Activated CD4-positive, alpha-beta T cell treated with anti-CD3 and anti-CD28 coated beads for 48 hours (primary cell): ENCODE results near the gene TMEM178B.

ENCODE experiments used
- DNase-seq: peaks from one replicate; pipeline ENCODE4 v3.0.0-alpha.2; 2020

The TMEM178B gene

DNA sequence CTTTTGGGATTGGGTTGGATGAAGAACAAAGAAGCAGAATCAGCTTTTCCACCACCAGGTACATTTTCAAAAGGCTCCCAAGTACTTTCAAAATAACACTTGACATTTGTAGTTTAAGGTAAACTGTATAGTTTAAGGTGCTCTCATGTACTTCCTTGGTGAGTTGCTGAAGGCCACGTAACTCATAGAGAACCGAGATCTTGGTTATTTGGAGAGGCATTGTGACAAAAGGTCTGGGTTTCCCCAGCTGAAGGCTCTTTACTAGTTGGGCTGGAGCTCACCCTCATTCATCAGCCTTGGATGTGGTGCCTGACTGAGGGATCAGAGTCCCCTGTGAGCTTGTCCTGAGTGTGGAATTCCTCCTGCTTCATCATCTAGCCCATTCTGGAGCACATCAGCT is 191.8 kb downstream of the TMEM178B start:
- no peak for DNase-seq

DNA sequence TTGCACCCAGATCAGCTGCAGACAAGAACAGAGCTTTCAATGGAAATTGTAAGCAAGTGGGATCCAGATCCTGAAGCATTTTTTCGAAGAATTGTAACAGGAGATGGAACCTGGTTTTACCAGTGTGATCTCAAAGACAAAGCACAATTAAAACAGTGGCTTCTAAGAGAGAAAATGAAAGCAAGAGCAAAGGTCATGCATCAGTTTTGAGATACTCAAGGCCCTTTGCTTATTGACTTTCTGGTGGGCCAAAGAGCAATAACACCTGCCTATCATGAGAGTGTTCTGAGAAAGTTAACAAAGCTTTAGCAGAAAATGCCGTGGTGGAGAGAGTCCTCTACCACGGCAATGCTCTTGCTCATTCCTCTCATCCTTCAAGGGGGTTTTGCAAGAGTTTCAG is 194.8 kb downstream of the TMEM178B start:
- DNase-seq: no peak

DNA sequence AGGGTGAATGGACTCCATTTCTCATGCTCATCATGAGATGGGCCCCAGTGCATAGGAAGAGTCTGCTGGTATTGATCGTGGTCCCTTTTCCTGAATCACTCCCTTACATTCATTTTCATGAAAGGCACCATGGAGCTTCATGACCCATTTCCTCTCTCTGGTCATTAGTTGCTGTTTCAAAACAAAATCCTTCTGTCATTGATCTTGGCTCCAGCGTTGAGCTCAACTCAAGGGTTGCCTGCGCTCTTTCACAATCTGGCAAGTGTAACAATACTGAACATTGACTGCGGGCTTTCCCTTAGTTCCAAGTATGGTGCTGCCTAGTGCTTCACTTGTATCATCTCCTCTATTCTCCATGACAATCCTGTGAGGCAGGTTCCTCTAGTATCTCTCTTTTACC is 197.6 kb downstream of the TMEM178B start:
- DNase-seq: no peak

DNA sequence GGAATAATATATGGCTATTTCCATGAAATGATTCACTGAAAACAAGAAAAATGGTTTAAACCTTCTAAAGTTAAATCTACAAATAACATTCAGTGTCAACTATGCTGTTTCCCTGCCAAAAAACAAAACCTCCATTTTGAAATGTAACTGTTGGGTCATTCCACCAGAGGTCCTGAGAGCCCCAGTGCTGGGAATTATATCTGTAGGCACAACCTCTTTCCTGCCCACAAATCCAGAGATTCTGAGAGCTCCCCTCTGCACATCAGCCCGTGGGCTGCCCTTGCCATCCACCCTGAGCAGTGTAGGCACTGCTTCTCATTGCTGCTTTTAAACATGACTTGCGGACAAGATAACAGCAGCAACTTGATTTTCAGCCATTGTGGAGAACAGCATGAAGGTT is 198.6 kb downstream of the TMEM178B start:
- no peak for DNase-seq

DNA sequence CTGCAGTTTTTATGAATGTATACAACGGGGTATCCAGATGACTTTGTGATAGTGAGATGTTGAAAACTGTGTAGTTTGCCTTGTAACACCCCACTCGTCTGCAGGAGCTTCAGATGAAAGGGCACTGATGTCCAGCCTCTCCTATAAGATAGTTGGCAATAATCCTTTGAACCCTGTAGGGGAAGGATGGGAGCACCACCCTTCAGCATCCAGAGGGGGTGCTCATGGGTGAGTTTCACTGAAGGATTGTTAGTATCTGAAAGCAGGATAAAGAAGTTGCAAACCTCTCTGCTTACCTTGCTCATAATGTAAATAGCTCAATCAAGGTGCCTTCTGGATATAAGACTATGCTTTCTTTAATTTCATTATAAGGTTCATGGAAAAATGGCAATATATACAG is 201.5 kb downstream of the TMEM178B start:
- DNase-seq: no peak

DNA sequence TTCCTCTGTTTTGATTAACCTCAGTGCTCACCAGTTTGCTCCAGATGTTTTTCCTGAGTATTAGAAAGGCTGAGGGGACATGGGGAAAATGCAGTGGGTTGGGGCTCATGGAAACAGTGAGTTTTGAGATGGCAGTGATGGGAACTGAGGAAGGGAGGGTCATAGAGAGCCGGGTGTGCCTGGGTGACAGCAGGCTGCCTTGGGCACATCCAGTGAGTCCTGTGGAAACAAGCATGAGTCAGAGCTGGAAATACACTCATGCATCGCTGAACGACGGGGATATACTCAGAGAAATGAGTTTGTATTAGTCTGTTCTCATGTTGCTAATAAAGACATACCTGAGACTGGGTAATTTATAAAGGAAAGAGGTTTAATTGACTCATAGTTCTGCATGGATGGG is 202.2 kb downstream of the TMEM178B start:
- no peak for DNase-seq

DNA sequence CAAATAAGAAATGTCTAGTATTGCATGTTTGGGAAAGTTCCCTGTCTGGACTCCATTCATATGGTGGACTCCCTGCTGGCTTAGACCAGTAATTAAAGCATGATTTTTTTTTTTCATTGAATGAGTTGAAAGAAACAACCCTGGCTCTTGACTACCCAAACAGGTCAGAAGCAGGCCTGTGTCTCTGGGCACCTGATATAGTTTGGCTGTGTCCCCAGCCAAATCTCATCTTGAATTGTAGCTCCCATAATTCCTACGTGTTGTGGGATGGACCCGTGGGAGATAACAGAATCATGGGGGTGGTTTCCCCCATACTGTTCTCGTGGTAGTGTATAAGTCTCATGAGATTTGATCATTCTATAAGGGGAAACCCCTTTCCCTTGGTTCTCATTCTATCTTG is 206.2 kb downstream of the TMEM178B start:
- no peak for DNase-seq

DNA sequence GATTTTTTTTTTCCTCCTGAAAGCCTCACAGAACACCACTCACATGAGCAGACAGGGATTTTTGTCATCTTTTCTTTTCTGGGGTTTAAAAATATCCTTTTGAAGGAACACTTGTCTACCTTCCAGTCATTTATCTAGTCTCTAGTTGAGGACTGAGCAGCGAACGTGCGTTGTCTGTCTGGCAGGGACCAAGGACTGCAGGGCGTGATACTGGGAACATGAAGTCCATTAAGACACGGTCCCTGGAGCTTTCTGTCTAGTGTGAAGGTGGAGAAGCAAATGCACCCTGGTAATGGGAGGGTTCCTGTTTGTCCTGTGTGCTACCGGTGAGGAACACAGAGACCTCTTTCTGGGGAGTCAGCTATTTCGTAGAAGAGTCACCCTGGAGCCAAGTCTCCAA is 207.4 kb downstream of the TMEM178B start:
- no peak for DNase-seq

DNA sequence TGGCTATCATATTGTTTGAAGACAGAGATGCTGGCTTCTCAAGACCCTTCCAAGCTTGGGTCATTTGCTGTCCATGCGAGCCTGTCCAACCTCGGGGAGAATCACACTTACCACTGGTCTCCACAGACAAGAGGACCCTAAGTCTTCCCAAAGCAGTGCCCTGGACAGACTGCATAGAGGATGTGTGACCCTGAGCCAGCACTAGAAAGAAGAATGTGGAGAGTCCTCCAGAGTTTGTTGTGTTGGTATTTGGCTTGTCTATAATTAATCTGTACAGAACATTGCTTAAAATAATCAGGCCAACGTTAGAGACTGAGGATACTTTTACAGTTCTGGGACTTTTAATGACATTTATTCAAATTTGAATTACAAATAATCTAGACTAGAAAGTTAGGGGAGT is 212.7 kb downstream of the TMEM178B start:
- DNase-seq: no peak

DNA sequence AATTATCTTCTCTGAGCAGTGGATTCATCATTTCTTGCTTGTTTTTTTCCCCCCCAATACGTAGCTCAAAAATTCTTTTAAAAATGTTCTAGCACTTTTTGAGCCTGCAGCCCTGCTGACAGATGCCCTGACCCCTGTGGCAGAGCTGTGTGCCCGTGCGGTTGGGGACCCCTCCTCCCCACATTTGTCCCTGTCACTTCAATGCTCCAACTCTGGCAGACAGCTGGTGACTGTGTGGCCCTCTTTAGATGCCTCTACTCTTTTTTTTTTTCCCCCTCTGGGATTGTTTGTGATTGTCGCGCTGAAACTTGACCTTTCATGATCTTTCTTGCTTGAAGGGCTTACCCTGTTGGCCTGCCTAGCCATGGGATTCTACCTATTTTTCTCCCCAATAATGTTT is 214.1 kb downstream of the TMEM178B start:
- no peak for DNase-seq

DNA sequence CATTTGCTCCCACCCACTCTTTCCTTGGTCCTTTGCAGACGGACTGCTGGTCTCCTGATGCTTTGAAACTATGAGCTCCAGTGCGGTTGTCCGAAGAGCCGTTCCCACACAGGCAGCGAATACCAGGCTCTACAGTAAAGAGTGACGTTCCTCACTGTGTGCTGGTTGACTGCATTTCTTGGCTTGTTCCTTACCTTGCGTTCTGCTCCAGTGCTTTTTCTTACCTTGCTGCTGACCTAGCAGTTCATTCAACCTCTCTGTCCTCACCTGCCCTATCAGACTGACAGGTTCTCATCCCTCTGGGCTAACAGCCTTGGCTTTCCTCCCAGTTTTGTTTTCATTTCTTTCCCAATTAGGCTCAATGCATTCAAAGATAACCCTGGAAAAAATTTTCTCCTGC is 214.8 kb downstream of the TMEM178B start:
- no peak for DNase-seq

DNA sequence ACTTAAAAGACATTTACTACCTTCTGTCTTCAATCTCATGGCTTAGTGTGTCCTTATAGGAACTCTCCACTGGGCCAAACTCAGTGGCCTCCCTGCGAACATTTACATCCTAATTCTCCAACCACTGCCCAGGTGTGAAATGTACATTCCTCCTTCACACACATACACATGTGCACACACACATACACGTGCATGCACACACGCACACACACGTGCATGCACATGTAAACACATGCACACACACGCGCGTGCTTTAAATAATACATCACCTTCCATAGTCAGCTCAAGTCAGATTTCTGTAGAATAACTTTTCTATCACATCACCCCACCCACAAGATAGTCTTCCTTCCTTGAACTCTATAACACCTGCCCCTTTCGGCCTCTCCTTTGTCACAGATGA is 216.5 kb downstream of the TMEM178B start:
- no peak for DNase-seq

DNA sequence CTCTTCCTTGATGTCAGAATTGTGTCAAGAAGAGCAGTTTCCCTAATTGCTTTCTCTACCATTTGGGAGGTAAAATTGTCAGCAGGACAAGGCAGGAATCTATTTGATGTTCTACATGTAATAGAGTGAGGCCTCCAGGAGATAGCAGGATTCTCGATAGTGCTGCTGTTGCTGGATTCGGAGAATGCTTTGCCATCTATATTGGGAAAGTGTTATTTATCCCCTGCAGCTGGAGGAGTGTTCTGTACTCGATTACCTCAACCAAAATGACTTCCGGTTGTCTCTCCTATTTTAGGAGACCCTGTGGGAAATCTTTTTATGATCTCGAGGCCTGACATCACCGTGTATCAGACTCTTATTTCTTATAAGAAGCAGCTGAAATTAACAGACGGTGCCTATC is 217.1 kb downstream of the TMEM178B start:
- DNase-seq: no peak

DNA sequence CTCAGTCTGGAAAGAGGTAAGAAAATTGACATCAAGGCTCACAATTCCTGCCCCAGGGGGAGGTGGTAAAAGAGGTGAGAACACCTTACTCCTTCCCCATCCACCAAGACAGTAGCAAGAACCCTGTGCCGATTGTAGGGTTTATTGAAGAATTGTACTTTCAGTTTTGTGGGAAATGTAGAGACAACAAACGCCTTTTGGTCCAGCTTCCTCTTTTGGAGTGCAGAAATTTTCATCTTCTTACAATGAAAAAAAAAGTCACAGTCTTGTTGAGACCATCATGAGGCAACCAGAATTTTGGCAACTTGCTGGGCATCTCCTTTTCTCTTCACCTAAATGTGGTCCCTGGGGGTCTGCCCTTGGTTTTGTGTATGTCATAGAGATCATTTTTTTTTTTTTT is 217.7 kb downstream of the TMEM178B start:
- no peak for DNase-seq

DNA sequence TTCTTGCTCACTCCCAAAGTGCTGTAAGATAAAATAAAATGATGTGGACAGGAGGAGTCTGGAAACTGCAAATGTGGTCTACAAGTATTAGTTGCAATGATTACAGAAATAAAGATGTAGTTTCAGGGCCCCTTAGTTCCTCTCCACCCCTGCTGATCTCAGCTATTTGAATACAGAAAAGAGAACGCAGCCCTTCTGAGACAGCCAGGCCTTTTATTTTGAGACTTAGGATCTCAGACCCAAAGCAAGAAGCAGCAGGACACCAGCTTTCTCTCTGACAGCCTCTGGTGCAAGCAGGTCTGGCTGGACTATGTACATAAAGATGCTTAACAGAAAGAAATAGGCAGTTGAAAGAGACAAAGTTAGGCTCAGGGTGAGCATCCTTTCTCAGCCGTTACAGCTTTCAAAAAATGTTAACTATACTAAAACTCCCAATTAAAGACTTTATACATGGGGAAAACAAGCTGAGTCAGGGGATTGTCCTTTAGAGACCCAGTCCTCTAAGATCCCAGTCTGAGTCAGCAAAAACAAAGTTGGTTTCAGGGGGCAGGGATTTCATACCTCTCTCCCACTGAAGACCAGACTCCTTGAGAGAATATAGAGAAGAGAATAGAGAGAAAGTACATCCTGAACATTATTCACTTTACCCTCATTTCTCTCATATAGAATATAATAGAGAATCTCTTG is 220.4 kb downstream of the TMEM178B start:
- DNase-seq: no peak

DNA sequence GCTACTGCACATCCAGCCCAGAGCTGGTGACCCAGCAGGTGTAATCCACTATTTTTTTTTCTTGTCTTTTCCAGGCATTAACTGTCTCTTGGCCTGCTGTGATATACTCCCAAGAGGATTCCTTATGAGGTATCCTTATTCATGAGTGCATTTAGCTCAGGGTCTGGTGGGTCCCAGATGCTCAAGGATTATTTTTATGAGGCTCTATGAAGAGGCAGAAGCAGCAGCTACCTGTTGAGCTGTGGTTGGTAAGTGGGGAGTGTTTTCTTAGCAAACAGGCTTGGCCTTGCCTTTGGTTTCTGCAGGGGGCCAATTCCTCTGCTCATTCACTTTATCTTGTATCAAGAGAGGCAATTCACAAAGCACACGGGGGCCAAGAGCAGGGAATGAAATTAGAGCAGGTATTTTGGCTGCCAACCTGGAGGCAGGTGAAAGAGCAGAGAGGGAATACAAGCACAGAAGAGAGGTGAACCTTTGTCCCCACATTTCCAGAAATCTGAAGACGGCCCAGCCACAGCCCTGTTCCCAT is 221.6 kb downstream of the TMEM178B start:
- DNase-seq: no peak

DNA sequence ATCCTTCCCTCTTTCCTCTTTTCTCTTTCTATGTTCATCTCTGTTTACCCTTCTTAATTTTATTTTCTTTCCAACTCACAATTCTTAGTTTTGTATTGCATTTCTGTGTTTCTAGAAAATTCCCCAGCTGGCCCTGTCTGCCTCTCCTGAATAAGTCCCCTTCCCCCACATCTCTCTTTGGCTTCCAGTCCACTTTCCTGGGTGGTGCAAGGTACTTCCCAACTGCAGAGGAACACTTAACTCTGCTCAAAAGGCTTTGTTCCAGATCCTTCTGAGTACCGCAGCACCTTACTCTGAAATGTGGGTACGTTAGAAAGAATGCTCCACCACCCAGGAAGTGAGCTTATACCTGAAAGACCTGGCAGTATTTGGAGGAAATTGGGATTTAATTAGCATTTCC is 227.0 kb downstream of the TMEM178B start:
- DNase-seq: no peak

DNA sequence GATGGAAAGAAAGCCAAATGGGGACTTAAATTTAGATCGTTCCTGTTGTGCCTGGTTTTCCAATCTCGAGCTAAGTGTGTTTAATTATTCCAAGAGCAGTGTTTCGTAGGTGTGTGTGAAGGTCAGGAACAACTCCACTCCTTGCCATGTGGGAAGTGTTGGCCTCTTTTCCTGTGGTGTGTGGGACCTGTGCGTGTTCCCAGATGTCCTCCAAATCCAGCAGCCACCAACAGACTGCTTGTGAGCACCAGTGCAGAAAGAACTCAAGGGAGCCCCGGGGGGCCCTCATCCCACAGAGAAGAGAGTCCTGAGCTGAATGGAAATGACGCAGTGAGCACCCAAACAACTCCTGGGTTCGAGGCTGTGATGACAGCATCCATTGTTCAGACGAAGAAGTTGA is 227.7 kb downstream of the TMEM178B start:
- DNase-seq: no peak

DNA sequence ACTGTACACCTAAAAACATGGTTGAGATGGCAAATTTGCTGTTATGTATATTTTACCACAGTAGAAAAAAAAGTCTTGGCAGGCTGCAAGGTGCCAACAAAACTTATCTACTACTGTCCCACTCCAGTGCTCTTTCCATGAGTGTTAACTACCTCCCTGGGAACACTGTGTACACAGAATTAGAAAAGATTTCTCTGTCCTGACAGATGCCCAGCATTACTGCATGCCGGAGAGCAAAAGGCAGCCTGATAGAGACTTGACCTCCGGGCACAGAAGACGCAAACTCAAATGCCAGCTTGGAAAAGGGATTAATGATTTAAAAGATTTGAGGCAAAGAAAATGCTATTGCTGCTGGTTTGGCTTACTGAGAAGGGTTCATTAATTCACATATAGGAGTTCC is 228.8 kb downstream of the TMEM178B start:
- no peak for DNase-seq

DNA sequence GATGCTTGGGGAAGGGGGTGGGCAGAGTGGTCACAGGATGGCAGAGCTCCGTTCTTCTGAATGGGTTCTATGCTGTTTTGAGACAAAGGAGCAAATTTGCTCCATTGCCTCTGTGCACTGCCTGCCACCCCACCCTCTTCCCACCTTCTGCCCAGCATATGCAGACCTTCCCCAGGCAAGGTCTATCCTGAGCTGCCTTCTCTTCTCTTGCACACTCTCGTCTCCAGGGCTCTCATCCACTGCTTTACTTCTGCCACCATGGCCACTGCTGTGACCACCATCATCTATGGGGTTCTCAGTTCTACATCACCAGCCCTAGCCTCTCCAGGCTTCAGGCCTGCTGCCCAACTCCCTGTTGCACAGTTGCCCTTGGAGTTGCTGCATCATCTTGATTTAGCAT is 230.4 kb downstream of the TMEM178B start:
- DNase-seq: no peak

DNA sequence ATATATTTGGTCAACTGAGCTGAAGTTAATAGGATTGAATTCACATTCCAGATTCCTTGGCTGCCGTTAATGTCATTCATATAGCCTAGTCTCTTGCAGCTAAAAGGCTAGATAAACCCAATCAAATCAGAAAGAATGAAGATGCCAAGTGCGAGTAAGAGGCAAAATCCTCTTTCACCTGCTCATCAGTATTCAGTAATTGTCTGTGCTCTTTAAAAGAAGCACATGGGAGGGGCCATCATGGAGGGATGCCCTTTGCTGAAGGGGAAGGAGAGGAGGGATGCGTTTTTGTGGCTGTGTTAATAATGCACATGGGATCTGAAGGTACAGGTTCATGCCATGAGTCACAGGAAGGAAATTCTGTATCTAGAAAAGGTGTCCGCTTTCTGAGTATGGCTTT is 232.2 kb downstream of the TMEM178B start:
- DNase-seq: no peak

DNA sequence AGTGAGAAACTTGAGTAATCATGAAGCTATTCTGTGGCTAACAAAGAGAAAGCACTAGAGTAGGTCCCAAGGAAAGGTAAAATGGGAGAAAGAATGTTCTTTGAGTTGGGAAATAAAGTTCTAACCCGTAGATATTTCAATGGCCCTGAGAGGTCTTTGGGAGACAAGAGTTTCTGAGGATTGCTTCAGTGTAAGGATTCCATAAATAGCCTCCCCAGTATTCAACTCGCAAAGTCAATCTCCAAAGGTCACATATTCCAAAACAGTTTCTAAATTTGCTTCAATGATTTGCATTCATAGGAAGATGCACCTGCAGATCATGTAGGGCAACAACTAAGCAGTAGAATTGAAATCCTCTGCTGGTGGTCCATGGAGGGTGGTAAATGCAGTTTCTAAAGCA is 238.5 kb downstream of the TMEM178B start:
- no peak for DNase-seq

DNA sequence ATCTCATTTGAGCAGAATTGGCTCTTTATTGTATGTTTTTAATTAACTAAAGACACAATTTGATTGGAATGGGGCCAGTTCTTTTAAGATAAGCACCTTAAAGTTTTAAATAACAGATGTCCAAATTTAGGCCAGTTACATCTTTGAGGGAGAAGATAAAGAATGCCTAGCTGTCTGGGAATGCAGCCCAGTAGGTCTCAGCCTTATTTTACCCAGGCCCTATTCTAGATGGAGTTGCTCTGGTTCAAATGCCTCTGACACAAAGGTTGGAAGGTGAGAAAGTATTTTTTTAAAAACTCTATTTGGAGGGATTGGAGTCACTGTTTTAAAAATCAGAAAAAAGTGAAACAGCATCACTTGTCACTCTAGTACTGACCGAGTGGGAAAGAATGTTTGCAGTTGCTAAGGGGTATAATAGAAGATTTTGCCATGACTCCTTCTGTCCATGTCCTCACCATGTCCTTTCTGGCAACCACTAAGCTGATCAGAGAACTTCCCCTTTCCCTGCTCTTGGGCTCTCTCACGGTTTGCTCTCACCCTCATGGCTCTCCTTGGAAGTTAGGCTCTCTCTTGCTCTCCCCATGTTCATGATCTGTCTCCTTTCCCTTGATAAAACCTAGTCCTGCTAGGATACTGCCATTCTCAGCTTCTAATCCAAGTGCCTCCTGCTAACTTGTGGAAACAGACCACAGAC is 239.1 kb downstream of the TMEM178B start:
- no peak for DNase-seq

DNA sequence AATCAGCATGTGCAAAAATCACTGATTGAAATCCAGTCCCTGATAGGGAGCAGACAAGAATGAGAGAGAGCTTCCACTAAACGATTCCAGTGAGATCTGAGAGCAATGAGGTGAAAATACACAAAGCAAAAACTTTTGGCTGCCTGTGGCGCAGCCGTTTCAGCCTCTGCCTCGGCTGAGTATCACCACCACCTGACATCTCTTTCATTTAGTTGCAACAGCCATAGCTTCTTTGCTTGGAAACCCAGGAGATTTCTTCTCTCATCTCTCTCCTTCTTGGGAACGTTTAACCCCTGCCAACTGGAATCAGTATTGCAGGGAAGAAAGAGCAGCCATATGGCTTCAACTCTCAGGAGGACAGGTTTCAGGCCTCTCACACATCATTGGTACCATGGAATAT is 240.0 kb downstream of the TMEM178B start:
- DNase-seq: no peak

DNA sequence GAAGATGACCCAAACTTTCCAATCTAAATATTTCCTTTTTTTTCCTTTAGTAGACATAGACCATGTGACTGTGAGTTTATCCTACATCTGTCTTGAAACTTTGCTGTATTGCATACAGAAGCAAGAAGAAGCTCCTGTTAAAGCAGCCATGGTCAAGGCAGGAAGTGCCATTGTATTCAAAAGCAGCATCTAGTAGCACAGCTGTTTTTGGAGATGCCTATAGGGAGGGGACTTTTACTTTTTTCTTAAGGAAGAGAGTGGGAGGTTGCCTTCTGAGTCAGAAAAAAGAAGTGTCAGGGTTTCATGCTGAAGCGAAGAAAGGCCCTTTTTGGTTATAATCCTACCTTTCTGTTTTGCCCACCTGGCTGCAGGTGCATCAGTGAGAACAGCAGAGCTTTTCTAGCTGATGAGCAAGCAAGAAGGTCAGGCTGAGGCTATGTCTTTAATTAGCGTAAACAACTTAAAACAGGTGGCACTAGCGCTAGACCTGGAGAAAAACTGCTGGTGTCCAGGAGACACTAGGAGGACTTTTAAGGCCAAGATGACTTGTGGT is 243.2 kb downstream of the TMEM178B start:
- no peak for DNase-seq
